GM10266 (cell line): ENCODE measurements around the gene PANK4.

Experiments
- DNase-seq: peaks from one replicate; pipeline ENCODE4 v3.0.0; 2012; ENCODE audit errors: extremely low spot score
- TF ChIP-seq, protein P1 (sequence below): IDR thresholded peaks from 2 replicates; pipeline ENCODE4 v1.5.1; 2012; ENCODE audit warnings: mild to moderate bottlenecking, low read depth; ENCODE audit not compliant: control insufficient read depth, insufficient read depth; ENCODE audit errors: missing control alignments

The PANK4 gene

DNA sequence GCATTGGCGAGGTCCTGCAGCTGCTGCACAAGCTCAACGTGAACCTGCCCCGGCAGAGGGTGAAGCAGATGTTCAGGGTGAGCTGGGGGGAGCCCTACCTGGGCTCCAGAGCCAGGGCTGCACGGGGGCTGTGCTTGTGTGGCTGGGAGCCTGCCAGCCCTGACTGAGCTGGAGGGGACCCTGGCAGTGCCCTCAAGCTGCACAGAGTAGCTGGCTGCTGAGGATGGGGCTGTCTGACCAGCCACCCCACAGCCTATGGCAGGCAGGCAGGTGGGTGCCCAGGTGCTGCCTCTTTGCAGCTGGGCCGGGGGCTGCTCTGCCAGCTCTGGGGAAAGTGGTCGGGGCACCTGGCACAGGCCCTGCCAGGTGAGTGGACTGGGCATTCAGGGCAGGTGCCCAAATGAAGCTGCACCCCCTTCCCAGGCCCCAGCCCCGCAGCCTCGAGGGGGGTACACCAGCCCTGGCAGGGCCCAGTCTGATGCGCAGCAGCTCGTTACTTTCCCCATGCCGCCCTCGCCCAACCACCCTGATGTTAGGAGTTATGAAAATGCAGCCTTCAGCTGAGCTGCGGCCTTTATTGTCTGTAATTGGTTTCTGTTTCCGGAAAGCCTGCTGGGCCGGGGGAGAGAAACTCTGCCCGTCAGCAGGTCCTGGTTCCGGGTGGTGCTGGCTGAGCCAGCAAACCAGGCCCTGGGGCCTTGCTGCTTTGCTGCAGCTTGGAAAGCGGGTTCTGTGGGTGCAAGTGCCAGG lies 46.0 kb downstream of the PANK4 start:
- no peak for DNase-seq
- TF ChIP-seq, protein P1, sequence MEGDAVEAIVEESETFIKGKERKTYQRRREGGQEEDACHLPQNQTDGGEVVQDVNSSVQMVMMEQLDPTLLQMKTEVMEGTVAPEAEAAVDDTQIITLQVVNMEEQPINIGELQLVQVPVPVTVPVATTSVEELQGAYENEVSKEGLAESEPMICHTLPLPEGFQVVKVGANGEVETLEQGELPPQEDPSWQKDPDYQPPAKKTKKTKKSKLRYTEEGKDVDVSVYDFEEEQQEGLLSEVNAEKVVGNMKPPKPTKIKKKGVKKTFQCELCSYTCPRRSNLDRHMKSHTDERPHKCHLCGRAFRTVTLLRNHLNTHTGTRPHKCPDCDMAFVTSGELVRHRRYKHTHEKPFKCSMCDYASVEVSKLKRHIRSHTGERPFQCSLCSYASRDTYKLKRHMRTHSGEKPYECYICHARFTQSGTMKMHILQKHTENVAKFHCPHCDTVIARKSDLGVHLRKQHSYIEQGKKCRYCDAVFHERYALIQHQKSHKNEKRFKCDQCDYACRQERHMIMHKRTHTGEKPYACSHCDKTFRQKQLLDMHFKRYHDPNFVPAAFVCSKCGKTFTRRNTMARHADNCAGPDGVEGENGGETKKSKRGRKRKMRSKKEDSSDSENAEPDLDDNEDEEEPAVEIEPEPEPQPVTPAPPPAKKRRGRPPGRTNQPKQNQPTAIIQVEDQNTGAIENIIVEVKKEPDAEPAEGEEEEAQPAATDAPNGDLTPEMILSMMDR, result no peak

- DNase-seq, result no peak
These were observed 46.8 kb downstream of the PANK4 start for GRCh38 chr1:2479618-2480017.

GRCh38 chr1:2479186-2479585 lies 47.2 kb downstream of the PANK4 start:
- no peak for DNase-seq

More at GRCh38 chr1:2479618-2480017, 46.8 kb downstream of the PANK4 start:
- TF ChIP-seq, protein P1, result no peak

GRCh38 chr1:2477791-2478499 lies 48.5 kb downstream of the PANK4 start:
- no peak for DNase-seq
- TF ChIP-seq, protein P1, result no peak

More at GRCh38 chr1:2479186-2479585, 47.2 kb downstream of the PANK4 start:
- TF ChIP-seq, protein P1, result no peak

DNA sequence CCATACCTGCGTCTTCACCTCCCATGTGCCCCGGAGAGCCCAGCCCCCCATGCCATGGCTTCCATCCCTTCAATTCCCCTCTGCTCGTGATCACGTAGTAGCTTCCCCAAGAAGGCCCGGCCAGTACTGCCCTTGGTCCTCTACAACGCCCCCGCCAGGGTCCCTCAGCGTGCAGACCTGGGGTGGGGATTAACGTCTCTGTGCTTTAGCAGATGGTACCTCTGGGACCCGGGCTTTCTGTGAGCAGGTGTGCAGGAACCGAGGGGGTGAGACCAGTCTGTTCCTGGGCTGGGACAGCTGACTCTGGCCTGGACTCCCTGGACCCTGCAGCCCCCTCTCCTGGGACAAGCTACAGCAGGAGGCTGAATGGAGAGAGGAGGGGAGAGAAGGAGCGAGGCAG lies 49.1 kb downstream of the PANK4 start:
- DNase-seq, result no peak
- TF ChIP-seq, protein P1, result no peak

GRCh38 chr1:2476061-2476999 lies 50.1 kb downstream of the PANK4 start, which contains the start of gene PLCH2:
PLCH2 (plus strand) TSS chr1:2476289; CDS start chr1:2476589, 300 bp downstream.
- no peak for DNase-seq
- TF ChIP-seq, protein P1, result no peak
